GM12875 (cell line): ENCODE results near the gene TPM2.

ENCODE experiments used
- H3K4me3 ChIP-seq: one replicate; pipeline ENCODE4 v1.5.1; 2011; ENCODE audit warnings: low read depth, low read length, control low read depth
- CTCF ChIP-seq: IDR thresholded peaks from 2 replicates; pipeline ENCODE4 v1.5.1; 2011; ENCODE audit warnings: low read depth, mild to moderate bottlenecking, control low read depth, inconsistent platforms, low read length, moderate library complexity, borderline replicate concordance; ENCODE audit not compliant: insufficient read depth

TPM2 gene

DNA sequence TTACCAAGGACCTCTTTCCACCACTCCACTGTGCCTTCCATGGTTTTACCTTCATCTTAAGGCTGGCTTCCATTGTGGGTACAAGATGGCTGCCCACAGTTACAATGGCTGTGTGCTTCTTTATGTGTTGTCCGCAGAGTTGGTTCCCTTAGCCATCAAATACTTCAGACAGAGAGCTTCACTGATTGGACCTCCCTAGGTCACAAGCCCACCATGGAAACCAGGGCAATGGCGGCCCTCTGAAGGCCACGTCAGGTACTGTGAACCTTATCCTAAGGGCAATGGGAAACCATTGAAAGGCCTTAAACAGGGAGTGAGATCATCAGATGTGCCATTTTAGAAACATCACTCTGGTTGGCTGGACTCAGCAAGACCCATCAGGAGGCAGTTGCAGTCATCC, 21.8 kb downstream of the TPM2 start:
- TF ChIP-seq CTCF: no peak

GRCh38 chr9:35666549-35666948, 23.2 kb downstream of the TPM2 start:
- no peak overlapping the region for H3K4me3 ChIP-seq
- TF ChIP-seq CTCF: no peak

More for the DNA sequence above, 21.8 kb downstream of the TPM2 start:
- H3K4me3 ChIP-seq: no peak overlapping the region

GRCh38 chr9:35666045-35666444, 23.7 kb downstream of the TPM2 start:
- no peak overlapping the region for H3K4me3 ChIP-seq
- no peak for TF ChIP-seq CTCF

- TF ChIP-seq CTCF: no peak
- peak overlapping the region; percentile 70 for H3K4me3 ChIP-seq
Observed at GRCh38 chr9:35665471-35665818, 24.3 kb downstream of the TPM2 start.

- peak; percentile 37; the same call in 1 of the 2 replicates for TF ChIP-seq CTCF
Observed at GRCh38 chr9:35664531-35665470, 24.9 kb downstream of the TPM2 start, which contains the start of gene ARHGEF39. ARHGEF39 (minus strand) TSS chr9:35665195; CDS start chr9:35665169, 26 bp downstream.

GRCh38 chr9:35662437-35662836, 27.3 kb downstream of the TPM2 start:
- no peak overlapping the region for H3K4me3 ChIP-seq
- no peak for TF ChIP-seq CTCF

More at GRCh38 chr9:35664531-35665470, 24.9 kb downstream of the TPM2 start, which contains the start of gene ARHGEF39:
- peak within 1 kb of the TSS; percentile 70 for H3K4me3 ChIP-seq
